Fibroblast of skin of right biceps (primary cell): ENCODE results near the gene MORN1.
"Not testable (repeated sequence)": the region's sequence is repeated elsewhere in the genome, so short reads cannot be mapped to it uniquely, and the experiment has no call there.

Experiments
- DNase-seq: peaks from one replicate; pipeline ENCODE4 v3.0.0-alpha.2; 2013

MORN1 gene

DNA sequence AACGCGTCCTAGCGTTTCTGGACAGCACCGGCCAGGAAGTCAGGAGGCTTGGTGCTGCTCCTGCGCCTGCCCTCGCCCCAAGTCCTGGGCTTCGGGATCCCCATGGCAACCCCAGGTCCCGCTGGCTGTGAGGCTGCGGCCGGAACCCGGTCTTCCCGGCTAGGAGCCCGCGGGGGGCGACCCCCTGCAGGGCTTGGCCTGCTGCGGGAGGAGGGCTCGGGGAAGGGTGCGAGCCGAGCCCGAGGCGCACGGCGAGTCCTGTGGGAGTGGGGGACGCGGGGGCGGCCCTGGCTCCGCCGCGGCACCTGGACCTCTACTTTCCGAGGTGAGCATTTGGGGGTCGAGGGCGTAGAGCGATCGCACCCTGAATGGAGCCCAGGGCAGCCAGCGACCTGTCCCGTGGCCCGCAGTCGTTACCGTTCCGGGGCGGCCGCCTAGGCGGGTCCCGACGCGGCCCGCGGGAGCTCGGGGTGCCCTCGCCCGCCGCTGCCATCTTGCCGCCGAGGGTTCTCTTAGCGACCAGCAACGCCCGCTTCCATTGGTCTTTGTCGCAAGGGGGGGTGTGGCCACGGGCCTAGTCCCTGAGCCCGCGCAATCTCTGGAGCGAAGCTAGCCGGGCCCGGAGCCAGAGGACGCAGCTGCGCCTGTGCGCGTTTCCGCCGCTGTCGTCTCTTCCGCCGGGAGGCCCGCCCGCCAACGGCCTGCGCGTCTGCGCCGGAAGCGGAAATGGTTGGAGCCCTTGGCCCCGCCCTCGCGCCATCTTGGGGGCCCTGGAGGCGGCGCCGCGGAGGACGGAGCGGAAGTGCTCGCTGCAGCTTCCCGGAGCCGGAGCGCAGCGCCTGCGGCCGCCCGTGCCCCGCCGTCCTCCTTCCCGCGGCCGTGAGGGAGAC is at the start of gene MORN1, which contains the start of gene RER1:
TSS of gene MORN1 (minus strand) at position 514 of the 890 bp plus-strand sequence. CDS start at position 493, 21 bp downstream.
TSS of gene RER1 (plus strand) at position 801 of the 890 bp plus-strand sequence. CDS start 3,950 bp downstream, outside the sequence.
- peak; percentile 99 for DNase-seq

DNA sequence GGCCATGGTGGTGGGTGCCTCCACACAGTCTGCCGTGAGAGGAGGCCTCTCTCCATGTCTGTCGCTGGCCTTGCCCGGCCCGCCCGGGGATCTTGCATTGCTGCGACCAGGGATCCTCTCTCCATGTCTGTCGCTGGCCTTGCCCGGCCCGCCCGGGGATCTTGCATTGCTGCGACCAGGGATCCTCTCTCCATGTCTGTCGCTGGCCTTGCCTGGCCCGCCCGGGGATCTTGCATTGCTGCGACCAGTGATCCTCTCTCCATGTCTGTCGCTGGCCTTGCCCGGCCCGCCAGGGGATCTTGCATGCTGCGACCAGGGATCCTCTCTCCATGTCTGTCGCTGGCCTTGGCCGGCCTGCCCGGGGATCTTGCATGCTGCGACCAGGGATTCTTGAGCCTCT is 49.0 kb upstream of the MORN1 start:
- DNase-seq: not testable (repeated sequence)

DNA sequence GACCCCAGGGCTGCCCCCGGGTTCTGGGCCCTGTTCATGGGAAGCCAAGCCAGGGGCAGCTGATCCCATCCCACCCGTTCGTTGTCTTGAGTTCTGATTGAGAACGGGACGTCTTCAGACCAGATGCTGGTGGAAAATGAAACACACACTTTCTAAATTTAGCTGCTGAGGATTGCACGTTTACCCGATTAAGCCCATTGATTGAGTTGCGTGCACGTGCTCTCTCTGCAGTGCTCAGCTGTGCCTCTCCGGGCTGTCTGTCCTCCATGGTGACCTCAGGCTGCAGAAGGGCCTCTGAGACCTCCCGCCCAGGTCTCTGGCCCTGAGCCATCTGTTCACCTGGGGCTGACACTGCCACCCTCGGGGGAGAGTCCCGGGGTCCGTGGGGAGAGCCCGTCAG is 48.0 kb upstream of the MORN1 start:
- no peak for DNase-seq

DNA sequence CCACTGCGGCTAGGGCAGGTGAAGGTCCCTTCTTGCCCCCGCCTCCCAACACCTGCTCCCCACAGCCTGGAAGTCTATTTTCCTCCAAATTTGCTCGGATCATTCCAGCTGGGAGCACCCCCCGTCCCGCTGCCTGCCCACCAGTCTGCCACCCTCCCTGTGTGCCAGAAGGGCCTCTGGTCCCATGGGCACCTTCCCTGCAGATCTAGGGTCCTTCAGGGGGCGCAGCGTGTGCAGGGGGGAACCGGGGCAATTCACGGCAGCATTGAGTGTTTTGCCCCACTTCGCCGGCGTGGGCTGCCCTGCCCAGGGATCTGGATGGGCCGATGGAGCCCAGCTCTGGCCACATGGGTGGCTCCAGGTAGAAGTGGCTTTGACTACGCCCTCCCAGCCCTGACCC is 47.3 kb upstream of the MORN1 start:
- no peak for DNase-seq

DNA sequence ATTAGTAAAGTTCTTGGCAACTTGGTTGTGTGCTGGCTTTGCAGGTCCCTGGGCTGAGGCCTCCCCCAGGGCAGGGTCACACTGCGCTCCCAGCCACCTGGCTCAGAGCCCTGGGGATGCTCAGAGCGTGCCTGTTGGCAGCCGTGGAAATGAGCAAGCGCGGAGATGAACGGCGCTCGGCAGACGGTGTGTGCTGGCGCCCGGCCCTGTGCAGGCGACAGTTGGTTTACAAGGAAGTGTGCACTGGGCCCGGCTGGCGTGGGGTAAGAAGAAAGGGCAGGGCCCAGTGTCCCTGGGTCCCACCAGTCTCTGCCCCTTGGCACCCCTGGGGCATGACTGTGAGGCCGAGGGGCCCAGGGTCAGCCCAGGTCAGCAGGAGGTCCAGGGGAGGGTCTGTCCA is 46.7 kb upstream of the MORN1 start:
- no peak for DNase-seq

DNA sequence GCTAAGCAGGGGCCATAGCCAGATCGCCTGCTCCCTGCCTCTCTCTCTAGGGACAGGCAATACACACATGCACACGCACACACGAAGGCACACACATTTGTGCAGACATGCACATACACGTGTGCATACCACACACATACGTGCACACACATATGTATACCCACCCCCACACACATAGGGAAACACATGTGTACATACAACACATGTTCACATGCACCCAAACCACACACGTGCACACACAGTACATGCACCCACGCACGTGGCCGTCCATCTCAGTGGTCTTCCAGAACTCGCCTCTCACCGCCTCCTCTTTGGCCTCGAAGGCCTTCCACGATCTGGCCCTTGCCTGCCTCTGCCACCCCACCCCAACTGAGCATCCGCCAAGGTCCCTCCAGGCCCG is 46.3 kb upstream of the MORN1 start:
- no peak for DNase-seq

DNA sequence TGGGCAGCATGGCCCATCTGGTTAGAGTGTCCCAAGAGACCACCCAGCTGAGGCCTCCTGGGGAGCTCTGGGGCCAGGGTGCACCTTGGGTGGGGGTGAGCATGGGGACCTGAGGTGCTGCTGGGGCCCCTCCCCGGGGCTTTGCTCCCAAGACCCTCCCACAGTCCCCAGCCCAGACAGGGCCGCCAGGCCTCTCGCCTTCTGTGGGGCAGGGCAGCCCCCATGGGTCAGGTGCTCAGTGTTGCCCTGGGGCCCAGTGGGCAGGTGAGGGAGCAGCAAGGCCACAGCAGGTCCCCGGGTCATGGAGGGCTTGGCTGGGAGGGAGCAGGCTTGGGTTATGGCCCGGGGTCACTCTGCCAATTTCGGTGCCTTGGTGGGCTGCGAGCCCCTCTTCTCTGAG is 45.5 kb upstream of the MORN1 start:
- no peak for DNase-seq

DNA sequence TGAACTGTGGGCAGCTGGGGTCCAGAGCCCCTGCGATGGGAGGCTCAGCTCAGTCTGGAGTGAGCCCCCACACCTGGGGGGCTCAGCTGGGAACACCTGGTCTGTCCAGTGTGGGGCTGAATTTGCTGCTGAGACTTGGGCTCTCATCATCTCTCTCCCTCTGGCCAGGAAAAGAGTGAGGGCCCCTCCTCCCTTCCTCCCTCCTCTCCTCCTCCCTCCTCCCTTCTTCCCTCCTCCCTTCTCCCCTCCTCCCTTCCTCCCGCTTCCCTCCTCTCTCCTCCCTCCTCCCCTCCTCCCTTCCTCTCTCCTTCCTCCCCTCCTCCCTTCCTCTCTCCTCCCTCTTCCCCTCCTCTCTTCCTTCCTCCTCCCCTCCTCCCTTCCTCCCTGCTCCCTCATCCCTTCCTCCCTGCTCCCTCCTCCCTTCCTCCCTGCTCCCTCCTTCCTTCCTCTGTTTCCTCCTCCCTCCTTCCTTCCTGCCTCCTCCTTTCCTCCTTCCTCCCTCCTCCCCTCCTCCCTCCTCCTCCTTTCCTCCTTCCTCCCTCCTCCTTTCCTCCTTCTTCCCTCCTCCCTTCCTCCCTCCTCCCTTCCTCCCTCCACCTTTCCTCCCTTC is 44.5 kb upstream of the MORN1 start:
- no peak for DNase-seq

DNA sequence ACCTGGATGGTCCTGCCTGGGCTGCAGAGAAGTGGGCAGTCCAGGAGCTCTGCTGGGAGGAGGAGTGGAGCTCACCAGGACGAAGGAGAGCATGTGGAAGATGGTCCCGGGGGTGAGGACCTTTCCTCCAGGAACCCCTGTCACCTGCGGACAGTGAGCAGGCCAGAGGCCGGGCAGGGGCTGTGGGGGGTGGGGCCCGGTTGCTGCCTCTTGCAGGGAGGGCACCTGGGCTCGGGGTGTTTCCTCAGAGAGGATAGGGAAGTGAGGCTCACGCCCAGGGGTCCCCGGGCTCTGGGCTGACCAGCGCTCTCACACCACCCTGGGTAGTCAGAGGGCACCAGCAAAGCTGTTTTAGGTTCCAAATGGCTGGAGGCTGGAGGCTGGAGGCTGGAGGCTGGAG is 43.7 kb upstream of the MORN1 start:
- no peak for DNase-seq

DNA sequence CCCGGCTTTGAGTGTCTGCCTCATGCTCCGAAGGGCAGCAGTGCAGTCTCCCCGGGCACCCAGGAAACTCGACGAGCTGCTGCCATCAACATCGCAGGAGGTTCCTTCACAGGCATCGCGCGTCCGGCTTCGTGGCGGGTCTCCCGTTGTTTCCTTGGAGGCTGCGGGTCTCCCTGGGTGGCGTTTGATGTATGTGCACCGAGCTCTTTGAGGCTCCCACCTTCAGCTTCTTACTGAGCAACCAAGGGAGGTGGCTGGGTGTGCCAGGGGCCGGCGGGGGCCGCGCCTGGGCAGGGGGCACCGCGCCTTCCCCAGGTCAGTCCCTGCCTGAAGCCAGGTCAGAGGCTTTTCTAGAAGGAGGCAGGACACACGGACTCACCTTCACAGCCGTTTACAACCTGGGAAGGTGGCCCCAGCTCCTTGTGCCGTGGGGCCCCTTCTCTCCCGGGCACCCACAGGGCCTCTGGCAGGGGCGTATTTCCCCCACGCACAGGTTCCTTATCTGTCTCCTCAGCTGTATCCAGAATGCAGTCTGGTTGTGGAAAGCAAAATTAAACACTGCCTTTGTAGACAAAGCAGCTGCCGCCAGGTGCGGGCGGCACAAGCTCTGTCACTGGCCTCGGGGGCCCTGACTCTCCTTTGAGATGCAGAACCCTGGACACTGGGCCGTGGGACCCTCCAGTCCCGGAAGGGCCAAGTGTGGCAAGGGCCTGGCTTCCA is 42.7 kb upstream of the MORN1 start:
- no peak for DNase-seq

DNA sequence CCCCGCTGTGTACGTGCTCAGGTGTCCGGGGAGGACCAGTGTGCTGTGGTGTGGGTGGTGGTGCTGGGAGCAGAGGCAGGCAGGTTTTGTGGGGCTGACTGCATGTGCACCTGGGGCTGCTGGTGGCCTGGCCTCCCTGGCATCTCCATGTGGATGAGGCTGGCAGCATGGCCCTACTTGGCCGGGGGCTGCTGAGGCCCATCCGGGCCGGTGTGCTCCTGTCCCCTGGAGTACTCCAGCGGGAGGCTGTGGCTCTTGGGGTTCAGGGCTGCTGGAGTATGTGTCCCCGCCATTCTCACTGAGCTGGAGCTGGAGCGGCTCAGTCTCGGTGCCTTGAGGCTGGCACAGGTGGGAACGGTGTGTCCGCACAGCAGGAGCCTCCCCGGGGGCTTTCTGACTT is 41.8 kb upstream of the MORN1 start:
- no peak for DNase-seq

DNA sequence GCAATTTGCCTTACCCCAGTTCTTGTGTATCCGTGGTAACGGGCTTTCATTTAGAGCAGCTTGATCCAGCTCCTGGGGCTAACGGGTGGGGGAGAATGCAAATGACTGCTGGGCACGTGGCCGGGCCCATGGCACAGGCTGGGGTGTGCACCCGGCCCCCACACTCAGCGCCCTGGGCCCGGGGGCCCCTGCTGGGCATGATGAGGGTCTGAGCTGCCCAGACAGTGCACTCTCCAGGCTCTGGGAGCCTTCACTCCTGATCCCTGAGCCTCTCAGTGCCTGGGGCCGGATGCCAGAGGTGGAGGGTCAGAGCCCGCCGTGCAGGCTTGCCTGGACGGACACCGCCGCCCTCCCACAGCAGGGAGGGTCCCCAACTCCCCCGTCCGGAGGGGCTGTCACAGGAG is 41.1 kb upstream of the MORN1 start:
- DNase-seq: no peak

DNA sequence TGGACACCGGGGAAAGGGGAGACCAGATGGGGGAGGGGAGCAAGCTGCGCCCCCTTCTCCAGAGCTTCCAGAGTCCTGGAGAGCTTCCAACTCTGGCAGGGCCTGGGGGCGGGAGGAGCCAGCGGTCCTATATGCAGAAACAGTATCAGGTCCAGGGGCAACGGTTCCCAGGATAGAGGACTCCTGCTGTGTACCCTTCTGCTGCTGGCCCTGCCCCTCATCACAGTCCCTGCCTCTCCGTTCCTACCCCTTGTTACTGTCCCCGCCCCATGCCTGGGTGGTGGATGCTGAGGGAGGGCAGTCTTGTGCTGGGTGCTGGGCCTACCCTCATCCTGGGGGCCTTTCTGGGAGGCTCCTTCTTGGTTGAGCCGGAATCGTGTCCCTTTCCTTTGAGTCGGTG is 40.2 kb upstream of the MORN1 start:
- DNase-seq: no peak

DNA sequence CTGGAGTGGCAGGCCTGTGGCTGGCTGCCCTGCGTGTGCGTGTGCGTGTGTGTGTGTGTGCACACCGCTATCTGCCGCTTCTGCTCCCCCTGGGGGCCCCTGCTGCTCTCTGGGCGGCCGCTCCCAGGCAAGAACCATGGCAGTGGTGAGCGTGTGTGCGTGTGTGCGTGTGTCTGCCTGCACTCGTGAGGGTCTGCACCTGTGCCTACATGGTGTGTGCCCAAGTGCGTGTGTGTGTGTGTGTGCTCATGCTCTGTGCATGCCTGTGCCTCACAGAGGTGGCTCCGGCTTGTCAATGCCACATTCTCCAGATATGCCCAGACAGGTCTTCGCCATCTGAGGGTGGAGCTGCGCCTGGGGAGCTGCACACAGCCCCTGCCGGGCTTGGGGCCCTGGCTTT is 39.7 kb upstream of the MORN1 start:
- DNase-seq: no peak

DNA sequence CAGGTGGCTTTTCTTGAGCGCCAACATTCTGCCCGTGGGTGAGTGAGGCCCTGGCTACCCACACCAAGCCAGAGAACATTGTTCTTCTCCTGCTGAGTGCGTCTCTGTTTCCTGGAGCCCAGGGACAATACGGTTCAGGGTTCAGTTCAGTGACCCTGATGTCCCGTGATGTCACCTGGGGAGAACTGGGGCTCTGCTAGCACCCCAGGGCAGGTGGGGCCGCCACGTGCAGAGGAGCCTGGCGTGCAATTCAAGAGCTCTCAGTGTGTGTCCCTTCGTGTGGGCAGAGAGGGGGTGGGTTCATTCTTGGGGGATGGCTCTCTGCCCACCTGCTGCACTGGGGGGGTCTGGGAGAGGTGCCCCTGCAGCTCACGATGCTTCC is 39.2 kb upstream of the MORN1 start:
- no peak for DNase-seq

DNA sequence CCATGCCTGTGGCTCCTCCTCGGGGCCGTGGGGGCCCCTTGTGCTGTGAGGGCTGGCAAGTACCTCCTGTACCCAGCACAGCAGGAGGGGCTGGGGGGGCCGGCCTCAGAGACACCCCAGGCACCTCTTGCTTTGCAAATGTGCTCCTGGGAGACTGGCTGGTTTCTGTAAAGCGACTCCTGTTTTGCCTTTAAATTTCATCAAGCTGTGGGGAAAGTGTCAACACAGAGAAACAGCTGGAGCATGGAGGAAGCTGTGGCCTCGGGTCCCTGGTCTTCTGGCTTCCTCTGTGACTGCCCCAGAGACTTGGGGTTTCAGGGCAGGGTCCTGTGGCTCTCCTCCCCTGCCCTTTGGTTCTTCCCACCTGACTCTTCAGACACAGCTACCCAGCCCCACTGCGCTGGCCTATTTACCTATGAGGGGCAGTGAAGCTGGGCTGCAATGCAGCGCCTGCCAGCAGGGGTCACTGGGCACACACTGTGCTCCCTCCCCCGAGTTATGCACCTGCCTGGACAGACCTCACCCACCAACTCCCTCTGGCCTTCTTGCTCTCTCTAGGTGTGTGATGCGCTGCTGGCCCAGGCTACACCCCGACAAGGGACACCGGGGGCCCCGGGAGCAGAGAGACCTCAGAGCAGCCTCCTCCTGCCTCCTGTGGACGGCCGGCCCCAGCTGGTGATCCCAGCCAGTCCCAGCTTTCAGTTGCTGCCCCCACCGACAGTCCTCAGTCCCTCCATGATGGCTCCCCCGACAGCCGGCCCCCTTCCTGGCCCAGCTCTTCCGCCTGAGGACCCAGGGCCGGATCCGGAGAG is 38.6 kb upstream of the MORN1 start:
- DNase-seq: no peak

DNA sequence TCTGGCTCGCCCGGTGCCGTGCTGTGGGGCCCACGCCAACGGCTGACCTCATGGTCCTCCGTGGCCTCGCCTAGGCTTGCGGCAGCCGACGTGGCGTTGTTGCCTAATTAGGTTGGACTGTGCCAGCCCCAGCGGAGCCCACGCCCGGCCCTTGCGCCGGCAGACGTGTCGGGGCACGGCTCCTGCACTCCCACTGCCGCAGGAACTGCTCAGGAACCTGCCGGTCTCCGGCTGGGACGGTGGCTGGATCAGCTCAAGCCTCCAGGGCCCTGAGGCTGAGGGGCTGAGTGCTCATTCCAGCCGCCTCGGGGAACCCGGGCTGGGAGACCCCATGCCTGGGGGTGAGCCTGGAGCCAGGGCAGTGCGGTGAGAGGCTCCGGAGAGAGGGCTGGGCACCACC is 37.1 kb upstream of the MORN1 start:
- no peak for DNase-seq

DNA sequence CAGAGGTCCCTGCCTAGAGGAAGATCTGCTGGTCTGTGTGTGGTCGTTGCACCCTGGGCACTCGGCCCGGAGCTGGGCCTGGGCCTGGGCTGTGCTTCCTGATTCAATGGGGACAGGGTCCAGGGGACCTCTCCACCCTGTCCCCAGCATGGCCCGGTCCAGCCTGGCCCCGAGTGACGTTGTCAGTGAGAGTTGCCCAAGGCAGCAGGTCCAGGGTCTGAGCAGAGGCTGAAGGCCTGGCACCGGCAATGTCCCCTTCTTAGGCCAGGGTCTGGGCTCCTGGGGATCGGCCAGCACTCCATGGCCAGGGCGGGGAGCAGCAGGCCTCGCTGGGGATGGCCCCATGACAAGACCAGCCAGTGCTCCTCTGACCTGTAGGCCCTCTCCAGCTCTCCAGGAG is 36.6 kb upstream of the MORN1 start:
- DNase-seq: no peak

DNA sequence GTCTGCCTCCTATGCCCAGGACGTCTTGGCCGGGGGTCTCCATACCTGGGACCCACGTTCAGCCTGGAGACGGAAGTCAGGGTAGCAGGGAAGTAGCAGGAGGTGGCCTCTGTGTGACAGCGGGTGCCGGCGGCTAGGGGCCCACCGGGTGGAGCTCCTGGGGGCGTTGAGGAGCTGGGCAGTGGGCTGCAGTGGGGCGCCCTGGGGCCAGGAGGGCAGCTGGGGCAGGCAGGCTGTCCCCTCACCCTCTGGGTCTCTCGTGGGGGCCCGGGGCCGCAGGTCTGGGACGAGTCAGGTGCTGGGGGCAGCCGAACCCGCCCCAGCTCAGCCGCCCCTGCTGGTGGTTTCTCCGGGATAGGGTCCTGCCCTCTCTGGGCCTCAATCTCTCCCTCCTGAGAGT is 35.7 kb upstream of the MORN1 start:
- DNase-seq: no peak

DNA sequence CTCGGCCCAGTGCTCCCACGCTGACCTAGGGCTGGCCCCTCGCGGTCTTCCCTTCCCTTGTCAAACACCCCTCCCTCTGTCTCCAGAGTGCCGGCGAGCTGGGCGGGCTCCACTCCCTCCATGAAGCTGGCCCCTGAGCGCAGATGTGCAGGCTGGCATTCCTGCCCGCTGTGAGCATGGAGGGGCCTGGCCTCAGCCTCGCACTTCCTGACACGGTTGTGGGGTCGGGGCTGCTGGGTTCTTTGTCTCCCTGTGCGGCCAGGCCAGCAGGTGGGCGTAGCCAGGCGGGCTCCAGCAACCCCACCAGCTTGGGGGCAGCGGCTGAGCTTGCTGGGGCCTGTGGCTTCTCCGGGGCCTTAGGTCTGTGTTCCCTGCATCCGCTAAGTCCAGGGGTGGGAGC is 35.2 kb upstream of the MORN1 start:
- no peak for DNase-seq

DNA sequence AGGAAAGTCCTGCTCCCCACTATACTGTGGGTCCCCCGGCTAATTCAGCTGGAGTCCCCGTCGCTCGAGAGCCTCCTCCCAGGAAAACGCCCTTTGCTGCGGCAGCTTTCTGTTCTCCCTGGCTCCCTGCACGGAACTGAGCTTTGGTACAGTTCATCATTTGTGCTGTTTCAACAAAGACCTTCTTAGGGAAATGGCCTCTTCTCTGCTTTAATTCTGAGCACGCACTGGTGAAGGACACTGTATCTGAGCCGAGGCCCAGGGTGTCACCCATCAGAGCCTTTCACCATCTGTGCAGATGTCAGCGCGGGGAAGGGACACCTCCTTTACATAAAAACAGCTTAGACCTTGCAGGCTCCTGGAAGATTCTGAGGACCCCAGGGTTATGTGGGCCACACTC is 34.5 kb upstream of the MORN1 start:
- DNase-seq: no peak

DNA sequence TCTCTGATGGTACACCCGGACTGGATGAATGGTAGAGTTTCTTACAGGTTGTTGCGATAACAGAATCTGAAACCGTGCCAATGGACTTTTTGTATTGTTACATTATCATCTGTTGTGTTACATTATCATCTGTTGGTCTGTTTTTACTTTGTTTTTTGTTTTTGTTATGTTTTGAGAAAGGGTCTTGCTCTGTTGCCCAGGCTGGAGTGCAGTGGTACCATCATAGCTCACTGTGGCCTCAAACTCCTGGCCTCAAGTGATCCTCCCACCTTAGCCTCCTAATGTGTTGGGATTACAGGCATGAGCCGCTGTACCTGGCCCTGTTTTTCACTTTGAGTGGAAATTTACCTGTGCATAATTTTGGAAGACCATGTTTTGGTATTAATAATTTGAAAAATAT is 31.2 kb upstream of the MORN1 start:
- DNase-seq: no peak

DNA sequence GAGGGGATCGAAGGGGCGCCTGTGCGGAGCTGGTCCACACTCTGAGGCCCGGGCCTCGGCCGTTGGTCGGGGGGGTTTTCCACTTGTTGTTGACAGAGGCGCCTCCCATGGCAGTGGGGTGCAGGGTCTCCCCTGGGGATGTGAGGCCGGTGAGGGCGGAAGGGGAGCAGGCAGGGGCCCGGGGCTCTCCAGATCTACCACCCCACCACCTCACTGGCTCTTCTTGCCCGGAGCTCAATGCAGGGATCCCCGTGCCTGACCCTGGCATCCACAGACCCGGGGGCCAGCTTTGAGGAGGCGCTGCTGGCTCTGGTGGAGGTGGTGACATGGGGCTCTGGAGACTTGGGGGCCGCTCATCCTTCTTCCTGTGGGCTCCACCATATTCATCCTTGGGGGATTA is 28.1 kb upstream of the MORN1 start:
- DNase-seq: no peak
